H1 (cell line): ENCODE results near the gene BCL11A.

Experiments used
- BACH1 ChIP-seq: IDR thresholded peaks from 2 replicates; pipeline ENCODE4 v1.6.1; 2012; ENCODE audit warnings: low read length, improper control_type of control experiment
- CHD1 ChIP-seq: IDR thresholded peaks from 2 replicates; pipeline ENCODE4 v1.6.1; 2012; ENCODE audit warnings: low read depth, low read length, improper control_type of control experiment
- CHD2 ChIP-seq: IDR thresholded peaks from 2 replicates; pipeline ENCODE4 v1.6.1; 2012; ENCODE audit warnings: low read length, improper control_type of control experiment
- FOSL1 ChIP-seq: IDR thresholded peaks from 2 replicates; pipeline ENCODE4 v1.6.1; 2011; ENCODE audit warnings: mild to moderate bottlenecking, low read depth, low read length, moderate library complexity; ENCODE audit not compliant: insufficient read depth
- GABPA ChIP-seq: IDR thresholded peaks from 2 replicates; pipeline ENCODE4 v1.6.1; 2011; ENCODE audit warnings: mild to moderate bottlenecking, low read length, moderate library complexity, borderline replicate concordance; ENCODE audit not compliant: insufficient read depth
- PHF8 ChIP-seq: fragments of 200-600 bp; sonication (generic); conservative IDR thresholded peaks from 2 replicates; pipeline ENCODE4 v1.7.1; 2012; ENCODE audit warnings: low read depth, mild to moderate bottlenecking, inconsistent platforms, low read length, moderate library complexity
- POLR2A ChIP-seq, 2 experiments: IDR thresholded peaks; 1 replicate in 1 of 2; 2 replicates in 1 of 2; pipeline ENCODE4 v1.6.1; 2011; ENCODE audit warnings: low read depth in 2 of 2, low read length in 2 of 2, mild to moderate bottlenecking in 2 of 2; ENCODE audit errors: control extremely low read depth in 1 of 2
- POU5F1 ChIP-seq: IDR thresholded peaks from 2 replicates; pipeline ENCODE4 v1.6.1; 2011; ENCODE audit warnings: low read depth, mild to moderate bottlenecking, low read length, moderate library complexity
- RBBP5 ChIP-seq: IDR thresholded peaks from 2 replicates; pipeline ENCODE4 v1.7.1; 2012; ENCODE audit warnings: low read depth, mild to moderate bottlenecking, inconsistent platforms, low read length, moderate library complexity, borderline replicate concordance
- RNF2 ChIP-seq: fragments of 200-900, 300-1000 bp; sonication (generic); IDR thresholded peaks from 2 replicates; pipeline ENCODE4 v1.7.1; 2016; ENCODE audit warnings: borderline replicate concordance, low read depth, mild to moderate bottlenecking, antibody characterized with exemption, low read length; ENCODE audit not compliant: poor library complexity, severe bottlenecking; ENCODE audit errors: missing control alignments
- ZNF274 ChIP-seq: IDR thresholded peaks from 2 replicates; pipeline ENCODE4 v1.7.0; 2012; ENCODE audit warnings: low read length, borderline replicate concordance; ENCODE audit errors: extremely low read depth
- TF ChIP-seq, protein P1 (sequence below), 3 experiments: IDR thresholded peaks; 1 replicate in 2 of 3; 2 replicates in 1 of 3; pipeline versions ENCODE4 v1.5.1 to v1.6.1; 2011; ENCODE audit warnings: low read length in 3 of 3, mild to moderate bottlenecking in 3 of 3, inconsistent platforms in 2 of 3, low read depth in 1 of 3, moderate library complexity in 1 of 3; ENCODE audit not compliant: insufficient read depth in 1 of 3; ENCODE audit errors: control extremely low read depth in 1 of 3

GRCh38 chr2:60474301-60474700 lies 79.2 kb downstream of the BCL11A start:
- TF ChIP-seq, protein P1, sequence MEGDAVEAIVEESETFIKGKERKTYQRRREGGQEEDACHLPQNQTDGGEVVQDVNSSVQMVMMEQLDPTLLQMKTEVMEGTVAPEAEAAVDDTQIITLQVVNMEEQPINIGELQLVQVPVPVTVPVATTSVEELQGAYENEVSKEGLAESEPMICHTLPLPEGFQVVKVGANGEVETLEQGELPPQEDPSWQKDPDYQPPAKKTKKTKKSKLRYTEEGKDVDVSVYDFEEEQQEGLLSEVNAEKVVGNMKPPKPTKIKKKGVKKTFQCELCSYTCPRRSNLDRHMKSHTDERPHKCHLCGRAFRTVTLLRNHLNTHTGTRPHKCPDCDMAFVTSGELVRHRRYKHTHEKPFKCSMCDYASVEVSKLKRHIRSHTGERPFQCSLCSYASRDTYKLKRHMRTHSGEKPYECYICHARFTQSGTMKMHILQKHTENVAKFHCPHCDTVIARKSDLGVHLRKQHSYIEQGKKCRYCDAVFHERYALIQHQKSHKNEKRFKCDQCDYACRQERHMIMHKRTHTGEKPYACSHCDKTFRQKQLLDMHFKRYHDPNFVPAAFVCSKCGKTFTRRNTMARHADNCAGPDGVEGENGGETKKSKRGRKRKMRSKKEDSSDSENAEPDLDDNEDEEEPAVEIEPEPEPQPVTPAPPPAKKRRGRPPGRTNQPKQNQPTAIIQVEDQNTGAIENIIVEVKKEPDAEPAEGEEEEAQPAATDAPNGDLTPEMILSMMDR (IDR thresholded peaks at IDR 0.05; ENCODE audit: control extremely low read depth in 1 of 3, insufficient read depth in 1 of 3, low read depth in 1 of 3, low read length in 3 of 3) = no peak
- no peak for TF ChIP-seq CHD2
- TF ChIP-seq RBBP5 = no peak
- TF ChIP-seq PHF8 = no peak
- TF ChIP-seq BACH1 = no peak
- TF ChIP-seq RNF2 = no peak
- no peak for TF ChIP-seq FOSL1
- no peak for TF ChIP-seq GABPA
- no peak for TF ChIP-seq ZNF274
- TF ChIP-seq CHD1 = no peak
- no peak for TF ChIP-seq POU5F1
- TF ChIP-seq POLR2A (IDR thresholded peaks at IDR 0.05; ENCODE audit: control extremely low read depth in 1 of 2, low read depth in 2 of 2, low read length in 2 of 2) = no peak
